Measurements from ENCODE around the gene SYT8. TPM values are rescaled to one million over a fixed set of nuclear protein-coding genes. Genes with fewer than 3 reads are reported as not detected.

The SYT8 gene
- total RNA-seq, 1 experiment from 2014 or later, result not detected

DNA sequence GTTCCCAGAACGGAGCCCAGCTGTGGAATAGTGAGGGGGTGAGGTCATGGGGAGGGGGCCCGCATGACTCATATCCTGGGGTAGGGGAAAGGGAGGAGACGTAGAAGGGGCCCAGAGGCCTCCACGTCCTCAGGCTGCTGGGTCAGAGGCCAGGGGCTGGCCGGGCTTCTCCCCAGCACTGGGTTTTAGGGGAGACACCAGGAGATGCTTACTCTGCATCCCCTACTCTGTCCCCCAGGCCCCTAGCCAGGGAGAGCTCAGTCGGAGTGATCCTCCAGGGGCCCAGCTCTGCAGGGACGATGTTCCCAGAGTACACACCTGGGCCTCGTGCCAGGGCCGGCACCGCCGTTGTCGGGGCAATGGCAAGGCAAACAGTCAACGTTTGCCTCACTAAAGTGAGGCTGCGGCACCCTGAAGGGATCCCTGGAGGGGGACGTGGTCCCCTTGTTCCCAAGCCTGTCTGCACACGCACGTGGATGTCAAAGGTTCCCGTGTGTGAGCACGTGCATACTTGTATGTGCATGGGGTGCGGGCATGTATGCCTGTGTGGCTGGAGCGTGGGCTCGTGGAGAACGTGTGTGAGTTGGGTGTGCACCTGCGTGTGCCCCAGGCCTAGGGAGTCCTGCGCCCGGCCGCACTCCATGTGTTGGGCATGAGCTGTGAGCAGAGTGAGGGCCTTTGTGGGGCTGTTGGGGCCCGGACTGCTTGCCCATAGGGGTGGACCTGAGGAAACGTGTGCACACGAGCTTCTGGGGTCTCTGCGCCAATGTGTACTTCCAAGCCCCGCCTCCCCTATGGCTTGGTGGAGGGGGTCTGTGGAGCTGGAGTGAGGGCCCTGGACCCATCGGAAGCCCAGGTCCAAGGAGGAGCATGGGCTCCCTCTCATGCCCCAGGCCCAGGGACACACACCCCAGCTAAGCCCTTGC lies 42.7 kb downstream of the SYT8 start:
- Mint-ChIP-seq H3K36me3 (ENCODE audit: insufficient read depth in 1 of 3, low read depth in 3 of 3) (no peaks in the 10 kb centered on the region), H3K4me1 (peaks cover 2 to 7% of the 10 kb centered on the region in 2 experiments; a peak in 1 of 4 replicates), H3K27ac (peak overlapping the region in 2 of 3 experiments; percentile 70 to 83; a peak in 2 of 7 replicates), H3K4me3 (no peak overlapping the region), H3K27me3 (ENCODE audit: low read depth) (no peaks in the 10 kb centered on the region; the same call in 1 of the 2 replicates), H3K9me3 (no peaks in the 10 kb centered on the region)
- no peak overlapping the region for H2AK5ac ChIP-seq (ENCODE audit: insufficient read length, low read length)
- no peak overlapping the region for H3K14ac ChIP-seq (ENCODE audit: insufficient read depth, low read length)
- no peaks in the 10 kb centered on the region for H3K79me2 ChIP-seq (ENCODE audit: insufficient read depth, low read length)
- H3K23ac ChIP-seq (ENCODE audit: insufficient read length, low read depth, low read length), result no peak overlapping the region
- no peaks in the 10 kb centered on the region for H3K27me3 ChIP-seq (ENCODE audit: insufficient read depth, low read length)
- H2BK15ac ChIP-seq (ENCODE audit: low read depth, low read length), result no peak overlapping the region
- no peaks in the 10 kb centered on the region for H4K20me1 ChIP-seq (ENCODE audit: control insufficient read depth, insufficient read depth, insufficient read length)
- no peak overlapping the region for H2AFZ ChIP-seq (ENCODE audit: low read length)
- no peaks in the 10 kb centered on the region for H3K79me1 ChIP-seq (ENCODE audit: insufficient read depth, low read depth, low read length, poor library complexity, severe bottlenecking)
- H2BK12ac ChIP-seq (ENCODE audit: insufficient read length, low read depth, low read length), result no peak overlapping the region
- H3T11ph ChIP-seq (ENCODE audit: low read length), result no peak overlapping the region
- no peaks in the 10 kb centered on the region for H3K9me3 ChIP-seq (ENCODE audit: control insufficient read depth, low read depth, low read length)
- no peak overlapping the region for H2BK20ac ChIP-seq (ENCODE audit: low read depth, low read length, poor library complexity, severe bottlenecking)
- H4K8ac ChIP-seq (replicated peaks; ENCODE audit: insufficient read length, low read depth, low read length), result no peak overlapping the region
- H2BK5ac ChIP-seq (ENCODE audit: insufficient read length, low read length), result no peak overlapping the region
- no peak overlapping the region for H3K18ac ChIP-seq (ENCODE audit: insufficient read length, low read depth, low read length)
- H4K91ac ChIP-seq (ENCODE audit: insufficient read length, low read depth, low read length), result no peak overlapping the region
- no peak overlapping the region for H3K4me2 ChIP-seq (ENCODE audit: insufficient read depth, insufficient read length, low read length)
- H3K27ac ChIP-seq (ENCODE audit: insufficient read length, low read depth, low read length), result no peak overlapping the region
- DNase-seq, result no peak
- no peak overlapping the region for H3K4ac ChIP-seq (ENCODE audit: low read depth, low read length)
- TF ChIP-seq, protein P1, sequence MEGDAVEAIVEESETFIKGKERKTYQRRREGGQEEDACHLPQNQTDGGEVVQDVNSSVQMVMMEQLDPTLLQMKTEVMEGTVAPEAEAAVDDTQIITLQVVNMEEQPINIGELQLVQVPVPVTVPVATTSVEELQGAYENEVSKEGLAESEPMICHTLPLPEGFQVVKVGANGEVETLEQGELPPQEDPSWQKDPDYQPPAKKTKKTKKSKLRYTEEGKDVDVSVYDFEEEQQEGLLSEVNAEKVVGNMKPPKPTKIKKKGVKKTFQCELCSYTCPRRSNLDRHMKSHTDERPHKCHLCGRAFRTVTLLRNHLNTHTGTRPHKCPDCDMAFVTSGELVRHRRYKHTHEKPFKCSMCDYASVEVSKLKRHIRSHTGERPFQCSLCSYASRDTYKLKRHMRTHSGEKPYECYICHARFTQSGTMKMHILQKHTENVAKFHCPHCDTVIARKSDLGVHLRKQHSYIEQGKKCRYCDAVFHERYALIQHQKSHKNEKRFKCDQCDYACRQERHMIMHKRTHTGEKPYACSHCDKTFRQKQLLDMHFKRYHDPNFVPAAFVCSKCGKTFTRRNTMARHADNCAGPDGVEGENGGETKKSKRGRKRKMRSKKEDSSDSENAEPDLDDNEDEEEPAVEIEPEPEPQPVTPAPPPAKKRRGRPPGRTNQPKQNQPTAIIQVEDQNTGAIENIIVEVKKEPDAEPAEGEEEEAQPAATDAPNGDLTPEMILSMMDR (conservative IDR thresholded peaks at IDR 0.05), result no peak
- H3K56ac ChIP-seq (ENCODE audit: insufficient read length, low read depth, low read length), result no peak overlapping the region
- H3K4me1 ChIP-seq (ENCODE audit: insufficient read depth, low read length), result no peaks in the 10 kb centered on the region
- H2BK120ac ChIP-seq (ENCODE audit: low read depth, low read length, poor library complexity, severe bottlenecking), result no peak overlapping the region
- H3K23me2 ChIP-seq (ENCODE audit: insufficient read length, low read depth, low read length, poor library complexity, severe bottlenecking), result no peaks in the 10 kb centered on the region
- H3K9ac ChIP-seq (ENCODE audit: extremely low read depth, insufficient read length, low read length), result no peak overlapping the region
- H4K5ac ChIP-seq (ENCODE audit: insufficient read length, low read depth, low read length), result no peak overlapping the region
- no CpG with 5 or more reads among the region's 33 CpGs for WGBS (ENCODE audit: extremely low coverage, insufficient read length, low lambda C conversion rate)

All from H9 (cell line).